Measurements from ENCODE around the gene GREM2.
A peak's percentile ranks its signal among the peaks of the same experiment; 100 is the strongest.

GREM2 gene

DNA sequence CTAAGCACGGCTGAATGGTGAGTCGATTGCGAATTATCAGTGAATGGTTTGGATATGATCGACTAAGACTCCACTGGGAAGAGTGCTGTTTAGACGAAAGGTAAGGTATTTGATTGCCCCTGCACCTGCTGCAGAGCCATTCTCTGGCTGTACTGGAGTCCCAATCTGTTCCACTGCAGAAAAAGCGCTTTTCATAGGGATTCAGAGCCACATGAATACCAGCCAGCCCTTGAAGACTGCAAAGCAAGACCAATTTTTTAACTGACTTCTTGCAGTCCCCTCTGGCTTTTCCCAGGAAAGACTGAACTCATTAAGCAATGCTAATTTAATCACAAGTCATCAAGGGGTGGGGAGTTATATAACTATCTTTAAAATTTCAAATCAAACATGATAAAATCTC lies 1.3 kb downstream of the GREM2 start:
- no peak for DNase-seq (ENCODE audit: low read depth)

GRCh38 chr1:240609527-240610060 lies 2.4 kb downstream of the GREM2 start:
- DNase-seq (ENCODE audit: low read depth) = no peak

- DNase-seq (ENCODE audit: low read depth) = no peak
These were observed 3.2 kb downstream of the GREM2 start for GRCh38 chr1:240608707-240609106.

- DNase-seq (ENCODE audit: low read depth) = no peak
These were observed 4.9 kb downstream of the GREM2 start for GRCh38 chr1:240607006-240607405.

DNA sequence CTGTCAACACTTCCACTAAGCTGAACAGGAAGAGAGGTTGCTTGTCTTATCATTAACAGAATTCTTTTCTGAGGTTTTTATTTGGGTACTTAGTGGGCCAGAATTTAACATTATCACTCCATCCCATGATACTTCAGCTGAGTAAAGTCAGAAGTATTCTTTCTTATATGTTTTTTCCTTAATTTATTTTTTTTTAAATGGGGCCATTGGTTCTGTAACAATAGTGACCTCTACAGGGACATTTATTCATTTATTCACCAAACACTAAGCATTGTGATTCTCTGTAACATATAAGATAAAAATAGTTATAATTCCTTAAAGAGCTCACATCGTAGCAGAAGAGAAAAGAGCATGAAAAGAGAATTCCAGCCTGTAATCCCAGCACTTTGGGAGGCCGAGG lies 9.8 kb downstream of the GREM2 start:
- DNase-seq (ENCODE audit: low read depth) = no peak

DNA sequence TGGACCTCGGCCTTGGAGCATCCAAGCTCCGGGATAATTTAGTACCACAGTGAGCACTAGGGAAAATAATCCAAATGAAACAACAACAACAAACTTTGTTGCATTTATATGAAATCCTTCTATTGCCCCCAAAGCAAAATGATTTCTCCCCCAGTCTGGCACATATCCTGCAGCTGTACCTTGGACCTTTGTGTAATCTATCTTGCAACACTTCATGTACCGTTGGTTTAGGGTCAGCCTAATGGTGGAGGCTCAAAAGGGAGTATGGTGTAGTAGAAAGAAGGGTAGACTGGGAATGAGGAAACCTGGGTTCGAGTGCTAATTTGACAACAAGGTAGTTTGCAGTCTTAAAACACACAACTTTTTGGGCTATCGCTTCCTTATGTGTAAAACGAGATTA lies 12.1 kb downstream of the GREM2 start:
- no peak for DNase-seq (ENCODE audit: low read depth)

DNA sequence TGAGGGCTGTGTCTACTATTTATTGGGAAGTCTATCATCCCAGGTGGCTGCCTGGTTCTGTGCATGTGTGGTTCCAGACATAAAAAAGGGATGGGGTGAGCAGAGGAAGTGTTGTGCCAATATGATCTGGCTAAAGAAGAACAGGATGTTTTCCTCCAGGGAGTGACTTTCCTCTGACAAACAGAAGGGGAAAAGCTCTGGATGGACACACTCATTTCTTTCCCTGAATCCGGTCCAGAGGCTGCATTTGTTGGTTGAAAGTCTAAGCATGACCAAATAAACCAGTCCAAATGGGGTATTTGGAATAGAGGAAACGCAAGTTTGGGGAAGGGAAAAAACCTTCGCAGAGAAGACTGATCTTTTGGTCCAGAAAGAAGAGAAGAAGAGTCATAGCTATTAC lies 12.7 kb downstream of the GREM2 start:
- no peak for DNase-seq (ENCODE audit: low read depth)

GRCh38 chr1:240598216-240599001 lies 13.5 kb downstream of the GREM2 start:
- no peak for DNase-seq (ENCODE audit: low read depth)

DNA sequence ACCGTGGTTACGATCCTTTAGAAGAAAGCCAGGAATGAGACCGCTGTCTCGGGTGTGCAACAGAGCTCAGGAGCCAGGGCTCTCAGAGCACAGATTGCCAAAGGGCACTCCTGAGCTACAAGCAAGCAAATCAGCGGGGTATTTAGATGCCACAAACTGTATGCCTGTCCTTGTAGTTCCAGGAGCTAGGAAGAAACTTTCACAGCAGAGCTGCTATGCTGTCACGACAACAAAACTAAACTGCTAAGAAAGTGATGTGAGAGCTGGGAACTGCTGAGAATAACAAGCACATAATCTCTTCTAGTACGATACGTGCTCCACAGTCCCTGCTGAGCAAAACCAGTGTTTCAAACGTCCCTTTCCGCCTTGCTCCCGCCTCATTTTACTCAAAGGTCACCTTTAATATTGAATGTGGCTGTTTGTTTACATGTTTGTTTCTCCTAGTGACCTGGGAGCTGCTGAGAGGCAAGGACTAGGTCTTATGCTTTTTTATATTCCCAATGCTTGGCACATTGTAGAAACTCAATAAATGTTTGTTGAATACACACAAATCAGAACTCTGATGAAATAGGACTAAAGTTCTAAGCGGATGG lies 14.7 kb downstream of the GREM2 start:
- no peak for DNase-seq (ENCODE audit: low read depth)

DNA sequence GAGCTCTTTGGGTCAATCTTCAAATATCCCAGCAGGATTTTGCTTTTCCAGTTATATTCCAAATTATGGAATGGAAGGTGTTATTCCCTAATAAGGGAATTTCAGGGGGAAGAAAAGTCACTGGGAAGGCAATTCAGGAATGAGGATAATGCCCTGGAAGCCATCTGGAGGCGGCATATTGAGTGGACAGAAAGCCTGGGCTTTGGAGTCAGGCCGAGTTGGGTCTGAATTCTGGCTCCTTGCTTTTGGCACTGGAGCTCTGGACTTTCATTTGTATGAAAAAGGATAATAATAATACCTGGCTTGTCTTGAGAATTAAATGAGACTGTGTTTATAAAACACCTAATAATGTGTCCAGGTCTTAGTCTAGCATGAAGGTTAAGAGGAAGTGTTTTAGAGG lies 16.5 kb downstream of the GREM2 start:
- no peak for DNase-seq (ENCODE audit: low read depth)

DNA sequence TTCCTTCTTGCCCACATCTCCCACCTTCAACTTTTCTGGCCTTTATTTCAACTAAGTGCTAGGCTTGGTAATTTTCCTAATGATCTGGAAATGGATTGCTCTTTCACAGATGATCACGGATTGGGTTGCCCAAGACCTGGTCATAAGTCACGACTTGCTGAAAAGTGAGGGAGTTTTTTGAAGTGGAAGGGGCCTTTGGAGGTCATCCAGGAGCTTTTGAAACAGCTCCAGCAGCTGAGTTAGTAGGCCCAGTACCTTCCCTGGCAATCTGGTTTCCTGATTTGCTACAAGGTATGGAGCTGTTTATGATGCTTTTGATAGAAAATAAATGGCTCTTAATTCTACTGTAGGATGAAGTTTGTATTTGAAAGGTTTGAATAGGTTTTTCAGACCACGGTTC lies 20.4 kb downstream of the GREM2 start:
- DNase-seq (ENCODE audit: low read depth) = no peak

DNA sequence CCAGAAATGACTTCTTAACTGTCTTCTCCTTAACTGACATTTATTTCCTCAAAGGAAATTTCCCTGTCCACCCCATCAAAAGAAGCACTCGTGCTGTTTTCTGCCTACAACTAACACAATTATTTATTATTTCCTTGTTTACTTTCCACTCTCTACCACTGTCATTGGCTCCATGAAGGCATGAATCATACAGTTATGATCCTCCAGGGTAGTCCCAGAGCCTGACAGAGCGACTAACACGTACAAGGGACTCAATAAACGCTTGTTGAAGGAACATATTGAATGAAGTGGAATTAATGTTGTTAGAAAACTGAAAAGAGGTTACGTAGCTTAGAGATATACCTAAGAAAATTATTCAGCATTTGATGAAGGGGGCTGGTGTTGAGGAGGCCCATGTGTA lies 20.9 kb downstream of the GREM2 start:
- no peak for DNase-seq (ENCODE audit: low read depth)

- no peak for DNase-seq (ENCODE audit: low read depth)
These were observed 22.3 kb downstream of the GREM2 start for GRCh38 chr1:240589585-240590110.

DNA sequence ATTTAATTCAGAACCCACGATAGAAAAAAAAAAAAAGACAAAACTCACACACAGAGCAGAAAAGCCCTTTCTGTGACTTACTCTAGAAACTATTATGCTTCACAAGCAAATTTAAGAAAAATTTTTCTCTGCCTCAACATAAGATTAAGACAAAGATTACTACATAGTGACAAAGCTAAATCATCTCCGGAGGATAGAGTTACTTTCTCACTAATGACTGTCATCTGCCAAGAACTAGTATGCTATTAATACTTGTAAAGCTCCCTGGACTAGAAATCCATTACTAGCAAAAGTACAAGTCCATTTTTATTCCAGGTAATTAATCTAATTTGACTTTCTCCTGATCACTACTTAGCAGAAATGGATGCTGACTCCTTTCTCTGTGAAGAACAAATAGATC lies 25.9 kb downstream of the GREM2 start:
- DNase-seq (ENCODE audit: low read depth) = no peak

- DNase-seq (ENCODE audit: low read depth) = no peak
These were observed 29.0 kb downstream of the GREM2 start for GRCh38 chr1:240582953-240583352.

DNA sequence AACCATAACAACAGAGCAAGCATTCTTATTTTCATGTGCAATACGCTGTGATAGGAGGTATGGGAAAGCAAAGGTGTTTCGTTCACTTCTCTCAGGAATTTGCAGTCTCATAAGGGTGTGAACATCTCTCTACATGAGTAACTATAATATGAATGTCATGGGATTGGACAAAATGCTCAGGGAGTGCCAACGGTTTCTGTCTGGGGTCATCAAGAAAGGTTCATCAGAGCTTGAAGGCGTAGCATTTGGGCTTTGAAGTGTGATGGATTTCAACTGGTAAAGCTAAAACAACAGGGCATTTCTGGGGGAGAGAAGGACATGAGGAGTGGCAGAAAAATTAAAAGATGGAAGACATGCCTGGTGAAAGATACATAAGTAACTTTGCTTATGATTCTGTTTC lies 32.4 kb downstream of the GREM2 start:
- DNase-seq (ENCODE audit: low read depth) = no peak

DNA sequence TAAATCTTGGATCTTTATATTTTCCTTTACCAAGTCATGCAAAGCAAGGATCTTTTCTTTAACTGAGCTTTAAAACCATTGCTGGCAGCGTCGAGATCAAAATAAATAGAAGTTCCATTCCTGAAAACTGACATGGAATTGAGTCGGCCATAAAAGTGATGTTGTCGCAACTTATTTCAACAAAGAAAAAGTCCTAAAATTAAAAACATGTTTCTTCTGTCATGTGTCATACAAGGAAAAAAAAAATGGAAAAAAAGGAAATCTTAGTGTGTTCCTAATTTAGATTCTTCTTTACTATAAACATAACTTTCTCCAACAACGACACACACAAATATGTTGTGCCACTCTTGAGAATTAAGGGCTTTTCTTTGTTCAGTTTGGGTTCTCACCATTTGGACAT lies 34.9 kb downstream of the GREM2 start:
- DNase-seq (ENCODE audit: low read depth) = no peak

DNA sequence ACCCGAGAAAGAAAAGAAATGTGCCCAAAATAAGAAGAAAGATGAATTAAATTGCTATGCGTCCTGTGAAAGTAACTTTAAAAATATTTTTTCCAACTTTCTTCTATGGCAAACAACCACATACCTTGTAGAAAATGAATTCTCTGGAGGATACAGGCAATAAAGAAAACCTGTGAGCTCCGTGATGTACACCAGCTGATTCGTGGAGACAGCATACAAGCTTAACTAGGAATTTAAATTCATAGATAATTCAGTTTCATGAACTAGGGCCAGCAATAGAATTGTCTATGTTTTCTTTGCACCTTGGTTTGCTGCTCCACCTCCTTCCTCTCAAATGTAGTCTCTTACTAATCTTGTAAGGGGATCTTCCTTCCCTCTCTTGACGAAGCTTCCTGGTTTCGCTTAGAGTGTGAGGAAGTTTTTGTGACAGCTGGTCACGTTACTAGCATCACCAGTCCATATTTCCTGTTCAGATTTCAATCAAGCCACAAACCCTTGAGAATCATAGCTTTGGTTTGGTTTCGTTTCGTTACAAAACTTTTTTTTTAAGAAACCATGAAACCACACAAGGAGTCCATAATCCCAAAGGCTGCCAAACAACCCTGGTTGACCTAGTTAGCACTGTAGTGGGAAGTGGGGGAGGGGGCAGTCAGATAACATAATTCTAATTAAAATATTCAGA lies 35.8 kb downstream of the GREM2 start:
- peak; percentile 61 for DNase-seq (ENCODE audit: low read depth)

DNA sequence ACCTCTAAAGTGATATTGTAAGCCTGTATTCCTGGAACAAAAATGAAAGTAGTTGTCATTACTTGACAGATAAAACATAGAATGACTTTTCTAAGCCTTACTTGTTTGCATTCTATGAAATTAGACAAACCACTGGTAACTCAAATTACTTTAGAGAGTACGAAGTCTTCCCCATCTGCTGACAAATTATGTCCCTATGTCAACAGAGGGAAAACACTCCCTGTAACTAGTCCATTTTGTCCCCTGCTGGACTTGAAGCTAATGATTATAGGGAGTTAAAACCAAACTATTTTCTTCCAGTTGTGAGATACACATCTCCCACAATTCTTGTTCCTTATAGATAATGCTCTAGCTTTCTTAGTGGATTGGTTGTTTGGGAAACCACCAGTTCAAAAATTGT lies 39.6 kb downstream of the GREM2 start:
- DNase-seq (ENCODE audit: low read depth) = no peak

GRCh38 chr1:240571782-240572181 lies 40.2 kb downstream of the GREM2 start:
- DNase-seq (ENCODE audit: low read depth) = no peak

GRCh38 chr1:240567066-240567465 lies 44.9 kb downstream of the GREM2 start:
- no peak for DNase-seq (ENCODE audit: low read depth)

GRCh38 chr1:240562779-240563178 lies 49.2 kb downstream of the GREM2 start:
- DNase-seq (ENCODE audit: low read depth) = no peak

DNA sequence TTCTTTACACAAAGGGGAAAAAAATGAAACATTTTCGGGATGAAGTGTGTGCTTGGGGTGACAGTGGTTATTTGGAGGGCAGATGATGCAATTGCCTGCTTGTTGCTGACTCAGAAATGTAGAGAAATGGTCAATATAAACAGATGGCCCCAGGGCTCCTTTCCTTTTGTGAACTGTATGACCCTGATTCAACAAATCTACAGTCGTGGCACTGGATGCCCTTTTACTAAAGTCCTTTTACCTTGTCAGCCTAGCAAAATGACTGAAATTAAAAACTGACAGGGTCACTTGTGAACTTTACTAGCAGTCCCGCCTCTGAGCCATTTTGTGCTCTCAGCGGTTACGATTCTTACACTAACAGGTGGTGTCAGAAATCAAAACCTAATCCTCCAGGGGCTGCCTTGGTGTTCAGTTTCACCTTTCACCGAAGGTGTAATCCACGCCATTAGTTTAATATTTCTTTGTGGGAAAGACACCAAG lies 49.8 kb downstream of the GREM2 start:
- DNase-seq (ENCODE audit: low read depth) = no peak
